ENCODE results near the gene DOK3.

Gene DOK3

GRCh38 chr5:177478711-177479646 is 30.6 kb downstream of the DOK3 start:
- DNase-seq: no peak

GRCh38 chr5:177477701-177478477 is 31.7 kb downstream of the DOK3 start:
- DNase-seq: no peak

DNA sequence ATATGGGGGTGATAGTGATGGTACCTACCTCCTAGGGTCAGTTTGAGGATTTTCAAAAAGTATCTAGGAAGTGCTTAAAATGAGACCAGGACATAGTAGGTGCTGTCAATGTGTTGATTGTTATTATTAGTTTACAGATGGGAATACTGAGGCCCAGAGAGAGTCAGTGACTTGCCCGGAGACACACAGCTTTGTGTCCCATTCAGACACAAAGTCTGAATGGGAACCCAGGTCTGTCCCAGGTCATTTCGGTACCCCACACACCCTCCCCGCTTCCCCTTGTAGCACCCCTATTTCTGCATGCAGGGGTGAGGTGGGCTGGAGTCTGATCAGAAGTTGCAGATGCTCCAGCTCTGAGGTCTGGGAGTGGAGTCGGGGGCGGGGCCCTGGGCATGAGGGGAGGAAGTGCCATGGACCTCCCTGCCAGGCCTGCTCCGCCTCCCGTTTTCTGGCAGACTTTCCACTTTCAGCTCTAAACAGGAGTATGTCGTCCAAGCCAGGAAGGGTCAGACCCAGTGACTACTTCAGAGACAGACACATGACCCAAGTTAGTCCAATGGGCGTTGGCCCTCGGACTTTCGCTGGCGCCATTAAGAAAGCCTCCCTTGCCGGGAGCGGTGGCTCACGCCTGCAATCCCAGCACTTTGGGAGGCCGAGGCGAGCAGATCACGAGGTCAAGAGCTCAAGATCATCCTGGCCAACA is 32.9 kb downstream of the DOK3 start:
- DNase-seq: no peak

- no peak for DNase-seq
These were observed 33.8 kb downstream of the DOK3 start for GRCh38 chr5:177475563-177476427.

GRCh38 chr5:177474846-177475562 is 34.6 kb downstream of the DOK3 start:
- no peak for DNase-seq

GRCh38 chr5:177474002-177474476 is 35.6 kb downstream of the DOK3 start:
- DNase-seq: no peak

GRCh38 chr5:177473443-177474001 is 36.1 kb downstream of the DOK3 start, which contains the start of gene DBN1:
DBN1 (minus strand) TSS chr5:177473634; CDS start chr5:177473521, 113 bp downstream.
- peak; percentile 42 for DNase-seq

- DNase-seq: peak; percentile 38
These were observed 36.9 kb downstream of the DOK3 start for GRCh38 chr5:177472460-177473442.

- DNase-seq: no peak
These were observed 37.8 kb downstream of the DOK3 start for GRCh38 chr5:177471610-177472356.

- no peak for DNase-seq
These were observed 38.7 kb downstream of the DOK3 start for GRCh38 chr5:177470759-177471536.

DNA sequence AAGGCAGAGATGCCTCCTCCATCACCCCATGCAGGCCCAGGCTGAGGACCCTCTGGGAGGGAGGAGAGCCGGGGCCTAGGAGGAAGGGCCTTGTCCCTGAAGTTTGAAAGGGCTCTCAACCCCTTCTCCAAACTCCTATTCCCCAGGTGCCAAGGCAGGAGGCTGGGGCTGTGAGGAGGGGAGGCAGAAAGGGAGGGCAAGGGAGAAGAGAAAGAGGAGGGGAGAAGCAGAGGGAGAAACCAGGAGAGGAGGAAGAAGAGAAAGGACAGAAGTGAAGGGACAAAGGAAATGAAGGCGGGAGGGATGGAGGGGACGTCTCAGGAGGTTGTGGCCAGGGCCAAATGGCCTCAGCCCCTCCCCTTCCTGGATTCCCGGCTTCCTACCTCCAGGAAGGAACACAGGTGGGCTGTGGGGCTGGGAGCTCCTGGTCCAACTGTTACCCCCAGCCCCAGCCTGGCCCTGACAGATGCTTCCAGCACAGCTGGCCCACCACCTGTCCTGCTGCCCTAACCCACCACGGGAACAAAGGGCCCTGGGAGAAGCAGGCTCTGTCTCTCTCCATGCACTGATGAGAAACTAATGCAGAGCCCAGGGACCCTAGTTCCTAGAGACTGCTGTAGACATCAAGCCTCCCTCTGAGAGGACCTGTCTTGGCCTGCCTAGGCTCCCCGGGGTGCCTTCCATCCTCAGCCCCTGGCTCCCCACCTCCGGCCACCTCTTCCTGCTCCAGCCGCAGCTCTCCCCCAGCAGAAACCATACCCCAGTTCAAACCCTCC is 39.7 kb downstream of the DOK3 start:
- DNase-seq: no peak

GRCh38 chr5:177468685-177469628 is 40.7 kb downstream of the DOK3 start:
- DNase-seq: no peak

GRCh38 chr5:177468329-177468684 is 41.3 kb downstream of the DOK3 start:
- no peak for DNase-seq

GRCh38 chr5:177467436-177467835 is 42.2 kb downstream of the DOK3 start:
- DNase-seq: no peak

GRCh38 chr5:177466861-177467260 is 42.8 kb downstream of the DOK3 start:
- DNase-seq: no peak

- no peak for DNase-seq
These were observed 44.6 kb downstream of the DOK3 start for GRCh38 chr5:177465044-177465443.

Data from NCI-H1105 (cell line).